Fibroblast of peridontal ligament (primary cell): Measurements from ENCODE around the gene CA6.
"Not testable (repeated sequence)": the region's sequence is repeated elsewhere in the genome, so short reads cannot be mapped to it uniquely, and the experiment has no call there.

Source experiments
- DNase-seq: peaks from one replicate; pipeline ENCODE4 v3.0.0-alpha.2; 2010; ENCODE audit errors: extremely low read depth

CA6 gene

GRCh38 chr1:8945568-8945967 lies at the start of gene CA6:
TSS of gene CA6 (plus strand) at chr1:8945868. CDS start at chr1:8945887, 19 bp downstream.
- DNase-seq: no peak

GRCh38 chr1:8896775-8897174 lies 48.9 kb upstream of the CA6 start:
- DNase-seq: not testable (repeated sequence)

DNA sequence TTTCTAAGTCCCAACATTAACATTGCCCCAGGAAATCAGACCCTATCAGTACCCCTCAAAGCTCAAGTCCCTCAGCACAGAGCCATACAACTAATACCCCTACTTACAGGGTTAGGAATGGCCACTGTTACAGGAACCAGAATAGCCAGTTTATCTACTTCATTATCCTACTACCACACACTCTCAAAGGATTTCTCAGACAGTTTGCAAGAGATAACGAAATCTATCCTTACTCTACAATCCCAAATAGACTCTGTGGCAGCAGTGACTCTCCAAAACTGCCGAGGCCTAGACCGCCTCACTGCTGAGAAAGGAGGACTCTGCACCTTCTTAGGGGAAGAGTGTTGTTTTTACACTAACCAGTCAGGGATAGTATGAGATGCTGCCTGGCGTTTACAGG lies 48.2 kb upstream of the CA6 start:
- not testable (repeated sequence) for DNase-seq

GRCh38 chr1:8898418-8898817 lies 47.2 kb upstream of the CA6 start:
- DNase-seq: not testable (repeated sequence)

DNA sequence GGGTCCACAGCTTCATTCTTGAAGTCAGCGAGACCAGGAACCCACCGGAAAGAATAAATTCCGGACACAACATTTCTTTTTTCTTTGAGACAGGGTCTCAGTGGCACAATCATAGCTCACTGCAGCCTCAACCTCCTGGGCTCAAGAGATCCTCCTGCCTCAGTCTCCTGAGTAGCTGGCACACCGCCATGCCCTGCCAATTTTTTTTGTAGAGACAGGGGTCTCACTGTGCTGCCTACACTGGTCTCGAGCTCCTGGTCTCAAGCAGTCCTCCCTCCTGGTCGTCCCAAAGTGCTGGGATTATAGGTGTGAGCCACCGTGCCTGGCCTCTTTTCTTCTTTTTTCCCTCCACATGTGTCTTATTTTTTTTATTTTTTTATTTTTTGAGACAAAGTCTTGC lies 46.6 kb upstream of the CA6 start:
- DNase-seq: no peak

DNA sequence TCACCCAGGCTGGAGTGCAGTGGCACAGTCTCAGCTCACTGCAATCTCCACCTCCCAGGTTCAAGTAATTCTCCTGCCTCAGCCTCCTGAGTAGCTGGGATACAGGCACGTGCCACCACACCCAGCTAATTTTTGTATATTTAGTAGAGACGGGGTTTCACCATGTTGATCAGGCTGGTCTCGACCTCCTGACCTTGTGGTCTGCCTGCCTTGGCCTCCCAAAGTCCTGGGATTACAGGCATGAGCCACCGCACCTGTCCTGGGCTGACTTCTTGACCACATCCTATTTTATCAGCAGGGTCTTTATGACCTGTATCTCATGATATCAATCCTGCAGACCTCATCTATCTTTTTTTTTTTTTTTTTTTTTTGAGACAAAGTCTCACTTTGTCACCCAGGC lies 45.0 kb upstream of the CA6 start:
- DNase-seq: not testable (repeated sequence)

DNA sequence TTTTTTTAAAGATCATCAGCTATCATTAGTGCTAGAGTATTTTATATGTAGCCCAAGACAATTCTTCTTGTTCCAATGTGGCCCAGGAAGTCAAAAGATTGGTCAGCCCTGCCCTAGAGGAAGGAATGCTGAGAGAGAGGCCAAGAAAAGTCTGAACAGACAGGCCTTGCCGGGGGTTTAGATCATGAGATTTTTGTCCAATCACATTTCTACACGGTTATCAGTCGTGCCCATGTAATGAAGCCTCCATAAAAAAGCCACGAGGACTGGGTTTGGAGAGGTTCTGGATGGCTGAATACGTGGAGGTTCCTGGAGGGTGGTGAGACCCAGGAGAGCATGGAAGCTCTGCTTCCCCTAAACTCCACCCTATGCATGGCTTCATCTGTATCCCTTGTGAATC lies 42.9 kb upstream of the CA6 start:
- peak; percentile 42 for DNase-seq

DNA sequence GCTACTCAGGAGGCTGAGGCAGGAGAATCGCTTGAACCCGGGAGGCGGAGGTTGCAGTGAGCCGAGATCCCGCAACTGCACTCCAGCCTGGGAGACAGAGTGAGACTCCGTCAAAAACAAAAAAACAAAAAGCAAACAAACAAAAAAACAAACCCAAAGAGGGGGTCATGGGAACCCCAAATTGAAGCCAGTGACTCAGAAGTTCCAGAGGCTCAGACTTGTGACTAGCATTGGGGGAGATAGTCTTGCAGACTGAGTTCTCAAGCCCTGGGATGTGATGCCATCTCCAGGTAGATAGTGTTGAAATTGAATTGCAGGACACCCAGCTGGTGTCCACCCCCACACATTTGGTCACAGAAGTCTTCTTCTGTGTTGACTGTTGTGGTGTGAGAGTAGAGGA lies 42.3 kb upstream of the CA6 start:
- DNase-seq: peak; percentile 23

DNA sequence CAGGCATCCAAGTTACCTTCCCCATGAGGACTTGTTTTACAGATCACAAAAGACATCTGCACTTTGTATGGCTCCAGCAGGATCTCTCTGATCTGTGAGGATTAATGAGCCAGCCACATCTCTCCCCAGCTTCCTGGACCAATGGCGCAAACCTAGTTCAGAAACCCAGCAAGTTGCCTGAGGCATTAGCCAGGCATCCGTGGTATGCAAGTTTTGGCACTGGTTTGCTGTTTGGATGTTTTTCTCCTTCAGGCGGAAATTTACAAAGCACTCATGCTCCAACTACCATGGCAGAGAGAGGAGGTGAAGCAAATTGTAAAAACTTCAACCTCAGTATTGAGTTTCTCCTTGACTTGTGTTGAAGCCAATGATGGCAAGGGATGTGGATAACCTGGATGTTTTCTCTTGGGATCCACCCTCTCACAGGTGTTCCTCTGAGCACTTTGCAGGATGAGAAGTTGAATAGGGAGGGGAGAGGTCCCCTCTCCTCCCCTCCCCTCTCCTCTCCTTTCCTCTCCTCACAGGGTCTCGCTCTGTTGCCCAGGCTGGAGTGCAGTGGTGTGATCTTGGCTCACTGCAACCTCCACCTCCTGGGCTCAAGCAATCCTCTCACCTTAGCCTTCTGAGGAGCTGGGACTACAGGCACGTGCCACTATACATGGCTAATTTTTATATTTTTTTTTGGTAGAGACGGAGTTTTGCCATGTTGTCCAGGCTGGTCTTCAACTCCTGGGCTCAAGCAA lies 41.6 kb upstream of the CA6 start:
- peak; percentile 96 for DNase-seq

- peak; percentile 32 for DNase-seq
These were observed 40.0 kb upstream of the CA6 start for GRCh38 chr1:8905582-8906191.

DNA sequence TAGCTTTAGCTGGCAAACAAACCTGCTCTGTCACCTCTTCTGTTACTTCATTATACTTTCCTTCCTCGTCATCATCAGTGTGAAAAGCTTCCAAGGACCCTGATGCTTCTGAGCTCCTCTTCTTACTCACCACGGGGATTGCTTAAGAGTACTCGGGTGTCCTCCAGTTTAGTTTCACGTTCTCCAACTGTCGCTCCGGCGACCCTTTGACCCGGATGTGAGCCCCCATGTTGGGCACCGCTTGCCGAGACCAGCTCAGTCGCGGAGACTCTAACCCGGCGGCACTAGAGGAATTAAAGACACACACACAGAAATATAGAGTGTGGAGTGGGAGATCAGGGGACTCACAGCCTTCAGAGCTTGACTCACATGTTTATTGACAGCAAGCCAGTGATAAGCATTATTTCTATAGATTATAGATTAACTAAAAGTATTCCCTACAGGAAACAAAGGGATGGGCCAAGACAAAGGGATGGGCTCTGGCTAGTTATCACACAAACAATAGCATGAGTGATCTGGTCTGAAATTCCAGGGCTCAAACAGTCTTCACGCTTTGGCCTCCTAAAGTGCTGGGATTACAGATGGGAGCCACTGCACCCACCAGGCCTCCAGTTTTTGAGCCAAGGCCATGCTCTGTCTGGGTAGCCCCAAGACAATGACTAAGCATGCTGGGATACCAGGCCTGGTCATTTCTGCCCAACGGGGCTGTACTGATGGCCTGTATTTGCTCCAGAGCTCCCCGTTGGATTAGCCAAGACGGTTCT lies 37.1 kb upstream of the CA6 start:
- DNase-seq: no peak

DNA sequence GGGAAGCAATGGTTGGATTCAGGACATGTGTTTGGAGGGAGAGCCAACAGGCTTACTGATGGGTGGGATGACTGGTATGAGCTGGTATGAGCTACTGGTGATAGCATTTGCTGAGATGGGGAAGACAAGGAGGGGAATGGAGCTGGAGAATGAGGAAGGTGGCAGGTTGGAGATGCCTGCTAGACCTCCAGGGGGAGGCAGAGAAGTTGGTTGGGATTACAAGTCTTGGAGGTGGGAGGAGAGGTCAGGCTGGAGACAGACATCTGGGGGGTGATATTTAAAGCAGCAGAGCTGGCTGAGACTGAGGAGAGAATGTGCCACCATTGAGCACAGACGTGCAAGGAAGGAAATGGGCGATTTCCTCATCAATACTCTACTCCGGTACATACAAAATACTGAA lies 35.3 kb upstream of the CA6 start:
- no peak for DNase-seq

- no peak for DNase-seq
These were observed 34.8 kb upstream of the CA6 start for GRCh38 chr1:8910914-8911313.

DNA sequence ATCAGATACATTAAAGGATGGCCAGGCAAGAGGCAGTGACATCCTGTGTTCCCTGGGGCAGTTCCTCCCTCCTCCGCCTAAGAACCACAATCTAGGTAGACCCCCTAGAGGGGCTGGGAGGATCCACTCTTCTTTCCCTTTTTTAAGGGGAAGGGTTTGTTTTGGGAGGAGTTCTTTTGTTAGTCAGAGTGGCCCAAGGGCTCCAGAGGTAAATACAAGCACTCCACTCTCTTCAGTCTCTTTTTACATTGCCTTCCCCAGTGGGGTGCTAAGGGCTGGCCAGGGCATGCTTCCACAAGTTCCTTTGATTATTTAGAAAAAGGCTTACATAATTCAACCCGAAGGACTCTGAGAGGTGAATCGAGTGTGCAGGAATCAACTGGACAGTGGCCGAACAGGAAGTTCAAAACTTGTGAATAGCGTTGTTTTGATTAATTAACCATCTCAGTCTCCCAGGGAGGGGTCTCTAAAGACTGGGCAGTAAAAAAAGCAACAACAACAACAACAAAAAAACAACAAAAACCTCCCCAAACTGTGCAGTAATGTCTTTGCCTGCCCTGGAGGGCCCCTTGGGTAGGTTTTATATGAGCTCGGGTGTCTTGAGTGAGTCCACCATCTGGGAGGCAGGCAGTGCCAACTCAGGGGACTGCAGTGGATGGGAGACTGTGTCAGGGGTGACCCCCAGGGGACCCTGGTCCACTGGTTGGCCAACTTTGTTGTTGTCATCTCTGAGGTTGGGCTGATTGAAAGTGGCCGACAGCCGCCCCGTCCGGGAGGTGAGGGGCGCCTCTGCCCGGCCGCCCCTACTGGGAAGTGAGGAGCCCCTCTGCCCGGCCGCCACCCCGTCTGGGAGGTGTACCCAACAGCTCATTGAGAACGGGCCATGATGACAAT lies 34.0 kb upstream of the CA6 start:
- no peak for DNase-seq

DNA sequence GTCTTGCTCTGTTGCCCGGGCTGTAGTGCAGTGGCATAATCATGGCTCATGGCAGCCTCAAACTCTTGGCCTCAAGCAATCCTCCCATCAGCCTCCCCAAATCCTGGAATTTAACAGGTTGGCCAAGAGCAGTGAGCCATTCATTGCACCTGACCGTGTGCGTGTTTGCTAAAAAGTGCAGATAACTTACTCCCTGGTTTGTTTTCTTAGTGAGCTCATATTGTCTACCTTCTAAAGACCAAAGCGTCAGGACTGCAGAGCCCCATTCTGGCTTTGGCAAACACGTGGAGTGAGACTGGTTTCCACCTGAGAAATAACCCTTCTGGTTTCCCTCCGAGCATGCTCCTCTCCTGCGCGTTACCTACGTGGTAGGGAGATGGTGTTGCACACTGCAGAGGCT lies 32.2 kb upstream of the CA6 start:
- DNase-seq: no peak

- no peak for DNase-seq
These were observed 31.2 kb upstream of the CA6 start for GRCh38 chr1:8914466-8914865.

- DNase-seq: no peak
These were observed 30.2 kb upstream of the CA6 start for GRCh38 chr1:8915446-8915845.

DNA sequence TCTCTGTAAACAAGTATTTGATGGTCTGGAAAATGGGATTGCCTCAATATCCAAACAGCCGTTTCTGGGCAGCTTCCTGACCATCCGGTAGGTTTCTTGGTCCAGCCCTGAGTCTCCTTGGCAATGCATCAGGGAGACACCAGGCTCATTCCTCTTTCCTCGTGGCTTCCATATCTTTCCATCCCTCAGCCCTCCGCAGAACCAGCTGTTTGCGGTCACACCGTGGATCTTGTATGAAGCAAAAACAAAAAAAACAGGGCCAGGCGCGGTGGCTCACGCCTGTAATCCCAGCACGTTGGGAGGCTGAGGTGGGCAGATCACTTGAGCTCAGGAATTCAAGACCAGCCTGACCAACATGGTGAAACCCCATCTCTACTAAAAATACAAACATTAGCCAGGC lies 28.1 kb upstream of the CA6 start:
- not testable (repeated sequence) for DNase-seq

DNA sequence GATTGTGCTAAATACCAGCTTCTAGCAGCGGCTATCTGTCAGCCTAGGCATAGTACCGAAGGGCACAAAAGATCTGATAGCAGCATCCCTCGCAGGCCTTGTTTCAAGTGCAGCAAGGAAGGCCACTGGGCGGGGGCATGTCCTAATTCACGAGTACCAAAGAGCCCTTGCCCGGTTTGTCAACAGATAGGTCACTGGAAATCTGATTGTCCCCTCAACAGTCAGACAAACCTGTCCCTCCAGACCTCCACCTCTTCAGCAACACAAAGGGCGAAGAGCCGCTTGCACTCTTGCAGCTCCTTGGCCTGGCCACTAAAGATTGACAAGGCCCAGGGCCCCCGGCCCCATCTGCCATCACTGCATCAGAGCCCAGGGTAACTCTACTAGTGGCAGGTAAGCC lies 22.7 kb upstream of the CA6 start:
- DNase-seq: no peak

- no peak for DNase-seq
These were observed 20.3 kb upstream of the CA6 start for GRCh38 chr1:8925406-8925805.

DNA sequence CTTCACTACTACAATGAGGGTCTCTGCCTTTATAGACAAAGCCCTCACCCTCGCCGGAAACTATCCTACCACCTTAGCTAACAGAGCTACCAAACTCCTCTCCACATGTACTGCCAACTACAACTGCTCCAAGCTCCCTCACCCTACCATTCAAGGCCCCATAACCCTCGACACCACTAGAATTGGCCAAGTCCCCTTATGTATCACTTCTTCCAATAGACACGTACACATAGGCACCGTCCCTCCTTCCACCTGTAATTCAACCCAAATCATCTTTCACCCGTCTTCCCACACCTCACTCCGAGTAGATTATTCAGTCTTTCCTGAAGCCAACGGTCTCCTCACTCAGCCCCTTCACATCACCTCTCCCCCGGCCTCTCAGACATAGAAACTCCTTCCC lies 19.7 kb upstream of the CA6 start:
- DNase-seq: no peak
